ENCODE measurements around the gene CXorf38. TPM values are rescaled to one million over a fixed set of nuclear protein-coding genes. Genes with fewer than 3 reads are reported as not detected.
"Not testable (repeated sequence)": the region's sequence is repeated elsewhere in the genome, so short reads cannot be mapped to it uniquely, and the experiment has no call there.

Gene CXorf38
- total RNA-seq, 4 donors from 2014 or later: 4.1 to 8.7 (median 5.8) TPM

DNA sequence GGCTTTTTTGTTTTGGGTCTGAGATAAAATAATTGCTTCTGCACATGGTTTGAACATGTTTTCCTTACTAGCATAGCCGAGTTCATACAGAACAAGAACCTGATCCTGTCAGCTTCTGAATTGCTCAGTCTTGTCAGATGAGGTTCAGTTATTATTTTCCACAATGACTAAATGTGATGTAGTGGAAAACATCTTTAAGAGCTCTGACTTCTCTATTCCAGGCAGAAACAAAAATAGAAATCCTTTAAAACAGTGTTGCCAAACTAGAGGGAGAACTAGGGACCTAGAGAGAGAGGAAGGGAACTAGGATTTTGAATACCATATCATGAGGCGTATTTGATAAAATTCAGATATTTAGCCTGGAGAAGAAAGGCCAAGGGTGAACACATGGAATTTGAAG, 64.5 kb downstream of the CXorf38 start:
- H3K4me3 ChIP-seq: no peak overlapping the region
- in situ Hi-C loops (cut with MboI; ENCODE audit: low sequenced_read_pairs in 4 of 4) (no loop called here), intact Hi-C loops (cut with DNase I; ENCODE audit: low total_unique reads) (loop anchor here (5.0 kb wide), 1 partner anchor 64 kb away; the partner anchor contains the start of gene CXorf38)
- peaks cover 0 to 5% (median 0%) of the 10 kb centered on the region in 3 donors for H3K27me3 ChIP-seq
- DNase-seq (no peak), ATAC-seq (no peak)
- no peak overlapping the region for H3K27ac ChIP-seq
- no peaks in the 10 kb centered on the region for H3K36me3 ChIP-seq
- no peaks in the 10 kb centered on the region for H3K9me3 ChIP-seq
- H3K4me1 ChIP-seq: peaks cover 0 to 4% of the 10 kb centered on the region in 2 donors
- TF ChIP-seq, protein P1, sequence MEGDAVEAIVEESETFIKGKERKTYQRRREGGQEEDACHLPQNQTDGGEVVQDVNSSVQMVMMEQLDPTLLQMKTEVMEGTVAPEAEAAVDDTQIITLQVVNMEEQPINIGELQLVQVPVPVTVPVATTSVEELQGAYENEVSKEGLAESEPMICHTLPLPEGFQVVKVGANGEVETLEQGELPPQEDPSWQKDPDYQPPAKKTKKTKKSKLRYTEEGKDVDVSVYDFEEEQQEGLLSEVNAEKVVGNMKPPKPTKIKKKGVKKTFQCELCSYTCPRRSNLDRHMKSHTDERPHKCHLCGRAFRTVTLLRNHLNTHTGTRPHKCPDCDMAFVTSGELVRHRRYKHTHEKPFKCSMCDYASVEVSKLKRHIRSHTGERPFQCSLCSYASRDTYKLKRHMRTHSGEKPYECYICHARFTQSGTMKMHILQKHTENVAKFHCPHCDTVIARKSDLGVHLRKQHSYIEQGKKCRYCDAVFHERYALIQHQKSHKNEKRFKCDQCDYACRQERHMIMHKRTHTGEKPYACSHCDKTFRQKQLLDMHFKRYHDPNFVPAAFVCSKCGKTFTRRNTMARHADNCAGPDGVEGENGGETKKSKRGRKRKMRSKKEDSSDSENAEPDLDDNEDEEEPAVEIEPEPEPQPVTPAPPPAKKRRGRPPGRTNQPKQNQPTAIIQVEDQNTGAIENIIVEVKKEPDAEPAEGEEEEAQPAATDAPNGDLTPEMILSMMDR (IDR thresholded peaks at IDR 0.05 in 4 of 5, conservative IDR thresholded peaks at IDR 0.05 in 1 of 5): no peak

DNA sequence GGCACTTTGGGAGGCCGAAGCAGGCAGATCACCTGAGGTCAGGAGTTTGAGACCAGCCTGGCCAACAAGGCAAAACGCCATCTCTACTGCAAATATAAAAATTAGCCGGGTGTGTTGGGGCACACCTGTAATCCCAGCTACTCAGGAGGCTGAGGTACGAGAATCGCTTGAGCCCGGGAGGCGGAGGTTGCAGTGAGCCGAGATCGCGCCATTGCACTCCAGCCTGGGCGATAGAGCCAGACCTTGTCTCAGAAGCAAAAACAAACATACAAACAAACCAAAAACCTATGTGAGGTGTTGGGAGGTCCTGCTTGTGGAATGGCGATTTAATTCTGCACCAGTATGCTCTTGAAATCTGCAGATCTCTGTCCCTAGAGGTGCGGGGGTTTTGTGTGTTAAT, 65.2 kb downstream of the CXorf38 start:
- H3K36me3 ChIP-seq; DNase-seq; in situ Hi-C loops (cut with MboI; ENCODE audit: low sequenced_read_pairs in 4 of 4); H3K27ac ChIP-seq; H3K9me3 ChIP-seq; ATAC-seq; H3K4me1 ChIP-seq; H3K27me3 ChIP-seq: not testable (repeated sequence)
- H3K4me3 ChIP-seq: peak overlapping the region in 2 of 4 donors; percentile 65 to 73
- intact Hi-C loops (cut with DNase I; ENCODE audit: low total_unique reads): loop anchor here (5.0 kb wide), 1 partner anchor 65 kb away; the partner anchor contains the start of gene CXorf38

DNA sequence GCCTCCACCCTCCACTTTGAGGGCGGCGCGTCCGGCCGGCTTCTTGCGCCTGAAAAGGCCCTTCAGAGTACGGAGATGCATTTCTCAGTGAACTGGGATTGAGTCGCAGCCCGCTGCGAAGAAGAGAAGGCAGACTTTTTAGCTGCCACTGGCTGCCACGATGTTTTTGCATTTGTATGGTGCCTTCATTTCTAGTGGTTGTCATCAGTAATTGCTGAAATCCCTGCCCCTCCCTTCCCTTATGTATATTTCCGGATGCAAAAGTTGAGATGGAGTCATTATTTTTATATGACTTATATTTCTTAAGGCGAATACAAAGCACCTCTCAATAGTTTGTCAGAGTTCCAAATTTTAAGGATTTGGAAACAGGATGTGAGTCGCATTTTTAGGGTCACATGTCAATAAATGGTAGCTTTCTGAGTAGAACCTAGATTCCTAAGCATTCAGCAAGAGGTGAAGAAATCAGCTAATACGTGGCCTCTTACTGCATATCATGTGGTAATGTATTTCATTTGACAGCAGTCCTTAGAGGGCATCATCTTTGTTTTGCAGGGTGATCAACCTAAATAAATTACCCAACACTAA, 65.9 kb downstream of the CXorf38 start:
- in situ Hi-C loops (cut with MboI; ENCODE audit: low sequenced_read_pairs in 4 of 4) (no loop called here), intact Hi-C loops (cut with DNase I; ENCODE audit: low total_unique reads) (loop anchor here (5.0 kb wide), 1 partner anchor 66 kb away; the partner anchor contains the start of gene CXorf38)
- Histone ChIP-seq H3K27ac (peak overlapping the region; percentile 84 to 93 (median 92)), H3K9me3 (no peaks in the 10 kb centered on the region), H3K36me3 (no peaks in the 10 kb centered on the region), H3K4me1 (peaks cover 0 to 4% of the 10 kb centered on the region in 2 donors), H3K4me3 (peak overlapping the region; percentile 65 to 73 (median 70)), H3K27me3 (peaks cover 0 to 5% (median 0%) of the 10 kb centered on the region in 3 donors)
- no peak for TF ChIP-seq POLR2A (IDR thresholded peaks at IDR 0.05)
- TF ChIP-seq, protein P1 (IDR thresholded peaks at IDR 0.05 in 4 of 5, conservative IDR thresholded peaks at IDR 0.05 in 1 of 5): no peak
- DNase-seq (no peak), ATAC-seq (no peak)

DNA sequence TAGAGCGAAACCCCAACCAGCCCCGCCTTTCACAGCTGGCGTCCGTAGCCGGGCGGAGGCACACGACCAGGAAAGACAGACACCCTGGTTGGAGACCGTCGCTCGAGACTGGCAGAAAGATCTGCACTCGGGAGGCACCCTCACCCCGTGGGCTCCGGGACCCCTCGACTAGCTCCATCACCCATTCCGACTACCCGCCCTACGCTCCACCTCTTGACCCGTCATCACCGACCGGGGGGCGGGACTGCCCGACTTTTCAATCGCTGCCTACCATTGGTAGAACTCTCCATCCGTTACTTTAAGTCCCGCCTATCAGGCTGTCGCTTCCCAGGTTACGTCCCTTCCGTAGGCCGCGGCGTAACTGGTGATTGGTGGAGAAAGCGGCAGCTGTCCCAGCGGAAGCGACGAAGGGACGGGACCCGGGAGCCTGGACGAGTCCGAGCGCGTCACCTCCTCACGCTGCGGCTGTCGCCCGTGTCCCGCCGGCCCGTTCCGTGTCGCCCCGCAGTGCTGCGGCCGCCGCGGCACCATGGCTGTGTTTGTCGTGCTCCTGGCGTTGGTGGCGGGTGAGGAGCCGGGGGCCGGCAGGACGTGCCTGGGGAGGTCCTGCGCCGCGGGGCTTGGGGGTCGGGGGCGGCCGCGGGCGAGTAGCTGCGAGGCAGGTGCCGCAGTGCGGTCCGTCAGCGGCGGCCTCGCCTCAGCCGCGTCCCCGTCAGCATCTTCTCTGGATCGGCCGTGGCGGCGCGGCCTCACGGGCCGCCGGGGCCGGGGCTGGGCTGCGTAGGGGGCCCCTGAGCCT, 66.6 kb downstream of the CXorf38 start, which contains the start of gene ATP6AP2:
TSS of gene ATP6AP2 (plus strand) at position 434 of the 799 bp plus-strand sequence. CDS start at position 530, 96 bp downstream.
- in situ Hi-C loops (cut with MboI; ENCODE audit: low sequenced_read_pairs in 4 of 4) (no loop called here), intact Hi-C loops (cut with DNase I; ENCODE audit: low total_unique reads) (loop anchor here (5.0 kb wide), 1 partner anchor 67 kb away; the partner anchor contains the start of gene CXorf38)
- H3K4me3 ChIP-seq: peak within 1 kb of the TSS; percentile 65 to 73 (median 70)
- H3K4me1 ChIP-seq: peaks cover 0 to 4% of the 10 kb centered on the region in 2 donors
- peak; percentile 98 to 100 for ATAC-seq
- peak; percentile 91 to 93 for DNase-seq
- H3K9me3 ChIP-seq: no peaks in the 10 kb centered on the region
- peaks cover 0 to 5% (median 0%) of the 10 kb centered on the region in 3 donors for H3K27me3 ChIP-seq
- H3K27ac ChIP-seq: peak within 1 kb of the TSS; percentile 84 to 93 (median 92)
- H3K36me3 ChIP-seq: no peaks in the 10 kb centered on the region
- TF ChIP-seq POLR2A (IDR thresholded peaks at IDR 0.05): peak; percentile 81 to 85
- TF ChIP-seq, protein P1 (IDR thresholded peaks at IDR 0.05 in 4 of 5, conservative IDR thresholded peaks at IDR 0.05 in 1 of 5): no peak
